HEK293 (cell line): Measurements from ENCODE around the gene RTP5.
"Not testable (repeated sequence)": the region's sequence is repeated elsewhere in the genome, so short reads cannot be mapped to it uniquely, and the experiment has no call there.

Experiments
- ATF2 ChIP-seq: fragments of 450-650 bp; formaldehyde crosslinking; IDR thresholded peaks from 2 replicates; pipeline ENCODE4 v1.5.1; 2016; ENCODE audit warnings: missing biosample characterization, missing genetic modification characterization, low read depth
- CTCF ChIP-seq: fragments of 450-650 bp; formaldehyde crosslinking; IDR thresholded peaks from 2 replicates; pipeline ENCODE4 v1.5.1; 2016; ENCODE audit warnings: missing biosample characterization, missing genetic modification characterization
- HOXD13 ChIP-seq: sonication (generic); formaldehyde crosslinking; IDR thresholded peaks from 2 replicates; pipeline ENCODE4 v1.8.0; 2022; ENCODE audit warnings: missing genetic modification reagents, borderline replicate concordance
- KLF7 ChIP-seq: fragments of 450-650 bp; formaldehyde crosslinking; IDR thresholded peaks from 2 replicates; pipeline ENCODE4 v1.5.1; 2016; ENCODE audit warnings: missing biosample characterization, missing genetic modification characterization, borderline replicate concordance
- KLF8 ChIP-seq: fragments of 450-650 bp; formaldehyde crosslinking; IDR thresholded peaks from 2 replicates; pipeline ENCODE4 v1.5.1; 2016; ENCODE audit warnings: missing biosample characterization, missing genetic modification characterization
- REST ChIP-seq: fragments of 450-650 bp; formaldehyde crosslinking; IDR thresholded peaks from 2 replicates; pipeline ENCODE4 v1.5.1; 2016; ENCODE audit warnings: missing biosample characterization, missing genetic modification characterization
- SP2 ChIP-seq: fragments of 450-650 bp; formaldehyde crosslinking; IDR thresholded peaks from 2 replicates; pipeline ENCODE4 v1.5.1; 2016; ENCODE audit warnings: missing biosample characterization, missing genetic modification characterization
- TCF7L2 ChIP-seq: IDR thresholded peaks from 2 replicates; pipeline ENCODE4 v1.6.1; 2011; ENCODE audit warnings: low read depth, mild to moderate bottlenecking, inconsistent platforms, low read length, moderate library complexity, borderline replicate concordance
- YY1 ChIP-seq: fragments of 450-650 bp; formaldehyde crosslinking; IDR thresholded peaks from 2 replicates; pipeline ENCODE4 v1.5.1; 2018; ENCODE audit warnings: missing biosample characterization, missing genetic modification characterization
- ZBTB7A ChIP-seq: fragments of 450-650 bp; formaldehyde crosslinking; IDR thresholded peaks from 2 replicates; pipeline ENCODE4 v1.5.1; 2016; ENCODE audit warnings: low read depth, missing biosample characterization, missing genetic modification characterization
- ZNF146 ChIP-seq: fragments of 450-650 bp; formaldehyde crosslinking; IDR thresholded peaks from 2 replicates; pipeline ENCODE4 v1.5.1; 2016; ENCODE audit warnings: missing biosample characterization, missing genetic modification characterization
- ZNF514 ChIP-seq: fragments of 450-650 bp; formaldehyde crosslinking; IDR thresholded peaks from 2 replicates; pipeline ENCODE4 v1.5.1; 2016; ENCODE audit warnings: missing biosample characterization, missing genetic modification characterization
- ZNF654 ChIP-seq: fragments of 450-650 bp; formaldehyde crosslinking; IDR thresholded peaks from 2 replicates; pipeline ENCODE4 v1.5.1; 2016; ENCODE audit warnings: low read depth, missing biosample characterization, missing genetic modification characterization
- ZSCAN18 ChIP-seq: fragments of 450-650 bp; formaldehyde crosslinking; IDR thresholded peaks from 2 replicates; pipeline ENCODE4 v1.5.1; 2016; ENCODE audit warnings: missing biosample characterization, missing genetic modification characterization

- not testable (repeated sequence) for TF ChIP-seq REST (tag by site-specific recombination); ZNF514 (tag by site-specific recombination); YY1; ZSCAN18 (tag by site-specific recombination); CTCF; KLF8 (tag by site-specific recombination); ZNF146 (tag by site-specific recombination); TCF7L2; SP2 (tag by site-specific recombination); HOXD13 (CRISPR knock-in tag); ZNF654 (tag by site-specific recombination); KLF7 (tag by site-specific recombination); ZBTB7A (tag by site-specific recombination); ATF2 (tag by site-specific recombination)
Observed at GRCh38 chr2:241922816-241923601, 53.5 kb downstream of the RTP5 start.
